GM21447 (cell line): Measurements from ENCODE around the gene GRM1.

Source experiments
- ATAC-seq: cut with Tn5 transposase; IDR thresholded peaks from one replicate; pipeline ENCODE4 v1.9.1; 2021; ENCODE audit not compliant: unreplicated experiment

GRM1 gene

GRCh38 chr6:146363838-146364607 lies 335.2 kb downstream of the GRM1 start:
- no peak for ATAC-seq

GRCh38 chr6:146364816-146365594 lies 336.1 kb downstream of the GRM1 start:
- no peak for ATAC-seq

GRCh38 chr6:146367061-146367460 lies 338.2 kb downstream of the GRM1 start:
- ATAC-seq, result no peak

DNA sequence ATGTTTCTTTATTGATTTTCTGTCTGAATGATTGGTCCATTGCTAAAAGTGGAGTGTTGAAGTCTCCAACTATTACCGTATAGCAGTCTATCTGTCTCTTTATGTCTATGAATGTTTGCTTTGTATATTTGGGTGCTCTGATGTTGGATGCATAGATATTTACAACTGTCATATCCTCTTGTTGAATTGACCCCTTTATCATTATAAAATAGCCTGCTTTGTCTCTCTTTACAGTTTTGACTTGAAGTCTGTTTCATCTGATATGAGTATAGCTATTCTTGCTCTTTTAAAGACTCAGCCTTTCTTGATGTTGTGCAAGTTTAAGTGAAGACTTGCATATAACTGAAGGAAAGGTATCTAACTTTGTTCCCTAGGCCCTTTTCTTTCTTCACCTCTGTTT lies 341.0 kb downstream of the GRM1 start:
- no peak for ATAC-seq

- ATAC-seq, result no peak
These were observed 352.6 kb downstream of the GRM1 start for GRCh38 chr6:146381486-146381885.

DNA sequence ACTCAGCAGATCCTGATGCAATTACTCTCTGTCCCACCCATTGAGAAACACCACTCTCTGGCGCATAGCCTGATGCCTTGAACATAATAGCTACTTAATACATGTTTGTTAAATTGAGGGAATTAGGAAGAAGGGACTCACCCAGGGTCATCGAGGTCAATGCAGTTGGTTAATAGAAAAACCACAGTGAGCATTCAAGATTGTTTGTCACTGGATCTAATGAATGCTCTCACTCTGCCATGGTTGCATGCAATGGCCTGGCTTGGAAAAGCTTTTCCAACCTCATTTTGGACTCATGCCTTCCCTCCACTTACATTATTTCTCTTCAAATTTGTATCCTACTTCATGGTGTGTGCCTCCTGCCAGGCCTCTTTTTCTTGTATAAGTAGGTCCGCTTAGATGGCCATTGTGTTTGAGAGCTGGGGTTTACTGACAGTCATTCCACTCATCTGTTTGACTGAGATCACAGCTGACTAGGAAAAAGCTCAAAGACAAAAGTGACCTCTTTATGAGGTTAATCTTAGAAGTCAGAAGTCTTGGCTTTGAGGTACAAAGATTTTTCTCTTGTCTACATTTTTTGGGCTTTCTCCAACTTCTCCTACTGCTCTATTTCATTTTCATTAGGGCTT lies 360.0 kb downstream of the GRM1 start:
- no peak for ATAC-seq

- no peak for ATAC-seq
These were observed 360.9 kb downstream of the GRM1 start for GRCh38 chr6:146389740-146390139.

DNA sequence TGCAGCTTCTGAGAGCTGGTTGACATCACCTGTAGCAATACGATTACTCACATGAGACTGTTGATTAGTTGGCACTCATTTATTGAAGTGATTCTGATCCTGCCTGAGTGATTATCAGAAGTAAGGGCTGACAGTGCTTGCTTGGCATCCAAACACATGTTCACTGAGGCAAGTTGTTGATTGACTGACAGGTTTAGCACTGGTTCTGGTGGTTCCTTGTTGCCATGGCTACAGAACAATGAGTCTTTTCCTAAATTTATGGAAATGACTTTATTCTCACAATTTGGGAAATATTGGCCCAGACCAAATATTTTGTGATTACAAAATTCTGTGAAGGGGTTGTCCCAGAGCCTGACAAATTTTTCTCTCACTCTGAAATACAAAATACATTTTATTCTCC lies 368.8 kb downstream of the GRM1 start:
- no peak for ATAC-seq

DNA sequence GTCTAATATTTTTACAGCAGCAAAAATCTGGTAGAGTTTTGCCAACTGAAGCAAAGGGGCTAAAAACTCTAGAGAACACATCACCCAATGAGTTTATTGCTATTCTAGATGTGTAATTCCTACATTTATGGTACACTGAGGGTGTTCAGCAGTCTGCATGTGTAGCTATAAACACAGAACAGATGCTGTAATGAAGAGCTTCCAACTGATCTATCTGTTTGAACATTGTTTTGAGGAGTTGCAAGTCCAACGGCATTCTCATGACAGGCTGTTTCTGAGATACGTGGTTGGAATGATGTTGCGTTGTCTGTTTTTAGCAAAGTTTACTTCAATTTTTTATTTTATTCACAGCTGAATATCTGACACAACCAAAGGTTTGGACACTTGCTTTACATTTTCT lies 373.6 kb downstream of the GRM1 start:
- ATAC-seq, result no peak

DNA sequence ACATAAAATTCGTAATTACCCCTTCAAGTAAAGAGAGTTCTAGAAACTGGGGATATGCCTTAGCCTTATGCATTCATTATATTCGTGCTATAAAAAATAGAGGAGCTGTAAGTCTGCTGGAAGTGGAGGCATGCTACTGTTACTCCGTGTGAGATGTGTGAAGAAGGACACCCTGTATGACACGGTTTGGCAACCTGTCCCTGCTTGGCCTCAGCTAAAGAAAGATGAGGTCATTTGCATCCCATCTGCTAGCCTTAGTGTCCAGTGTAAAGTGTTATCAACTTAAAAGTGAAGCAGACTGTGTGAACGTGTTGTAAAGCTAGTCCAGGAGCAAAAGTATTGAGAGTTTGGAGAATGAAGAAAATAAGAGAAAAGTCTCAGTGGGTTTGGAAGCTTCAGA lies 379.7 kb downstream of the GRM1 start:
- no peak for ATAC-seq

DNA sequence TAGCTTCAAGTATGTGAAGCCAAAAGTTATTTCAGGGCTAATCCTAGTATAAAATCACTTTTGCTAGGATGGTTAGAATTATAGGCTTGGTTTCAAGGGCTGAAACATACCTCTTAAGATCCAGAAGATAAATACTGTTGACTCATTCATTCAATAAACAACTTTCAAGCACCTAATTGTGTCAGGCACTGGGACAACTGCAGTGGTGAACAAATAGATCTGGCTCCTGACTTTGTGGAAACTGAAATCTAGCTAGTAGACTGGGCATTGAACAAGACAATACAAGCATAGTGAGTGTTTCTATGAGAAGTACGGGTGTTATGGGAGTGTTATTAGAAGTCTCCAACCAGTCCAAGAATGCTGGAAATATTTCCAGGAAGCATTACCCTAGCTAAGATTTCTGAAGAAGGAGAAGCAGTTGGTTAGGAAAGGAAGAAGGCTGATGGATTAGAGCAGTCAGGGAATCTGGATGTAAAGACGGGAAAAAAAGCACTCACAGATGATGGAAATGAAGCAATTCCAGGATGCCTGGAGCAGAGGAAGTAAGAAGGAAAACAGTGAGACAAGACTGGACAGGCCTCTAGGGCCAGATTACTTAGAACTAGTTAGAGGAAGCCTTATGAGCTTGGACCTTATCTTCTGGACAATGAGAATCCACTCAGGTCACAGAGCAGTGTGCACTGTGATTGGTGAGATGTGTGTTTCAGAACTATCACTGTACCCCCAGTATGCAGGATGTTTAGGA lies 382.2 kb downstream of the GRM1 start:
- ATAC-seq, result no peak

GRCh38 chr6:146419576-146419975 lies 390.7 kb downstream of the GRM1 start:
- ATAC-seq, result no peak

- ATAC-seq, result no peak
These were observed 391.4 kb downstream of the GRM1 start for GRCh38 chr6:146420255-146420654.

GRCh38 chr6:146422789-146423375 lies 394.0 kb downstream of the GRM1 start:
- peak; percentile 25 for ATAC-seq

- peak; percentile 68 for ATAC-seq
These were observed 394.6 kb downstream of the GRM1 start for GRCh38 chr6:146423452-146423851.

DNA sequence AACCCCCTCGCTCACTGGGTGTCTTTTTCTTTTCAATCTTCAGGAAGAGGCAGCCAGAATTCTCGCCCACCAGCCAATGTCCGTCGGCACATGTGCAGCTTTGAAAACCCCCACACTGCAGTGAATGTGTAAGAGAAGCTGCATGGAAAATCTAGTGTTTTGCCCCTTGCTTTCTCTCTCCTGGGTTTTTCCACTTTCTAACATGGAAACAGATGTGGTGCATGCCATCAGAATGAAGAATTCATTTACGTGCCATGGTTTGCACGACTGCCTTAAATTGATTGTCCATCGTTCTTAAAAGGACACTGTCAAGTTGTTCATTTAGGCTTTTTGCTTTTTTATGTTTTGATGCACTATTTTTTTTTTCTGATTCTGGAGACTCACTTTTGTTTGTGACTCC lies 397.7 kb downstream of the GRM1 start:
- ATAC-seq, result no peak

GRCh38 chr6:146429831-146430230 lies 401.0 kb downstream of the GRM1 start:
- ATAC-seq, result no peak

- no peak for ATAC-seq
These were observed 405.2 kb downstream of the GRM1 start for GRCh38 chr6:146433881-146434731.

GRCh38 chr6:146434732-146435390 lies 406.0 kb downstream of the GRM1 start:
- no peak for ATAC-seq
